GM20000 (cell line): ENCODE results near the gene KIF21B.

Experiments
- DNase-seq: peaks from one replicate; pipeline ENCODE4 v3.0.0; 2012; ENCODE audit warnings: low spot score
- TF ChIP-seq, protein P1 (sequence below): IDR thresholded peaks from 2 replicates; pipeline ENCODE4 v1.5.1; 2012; ENCODE audit warnings: mild to moderate bottlenecking, control low read depth; ENCODE audit errors: extremely low read depth, missing control alignments

Gene KIF21B

DNA sequence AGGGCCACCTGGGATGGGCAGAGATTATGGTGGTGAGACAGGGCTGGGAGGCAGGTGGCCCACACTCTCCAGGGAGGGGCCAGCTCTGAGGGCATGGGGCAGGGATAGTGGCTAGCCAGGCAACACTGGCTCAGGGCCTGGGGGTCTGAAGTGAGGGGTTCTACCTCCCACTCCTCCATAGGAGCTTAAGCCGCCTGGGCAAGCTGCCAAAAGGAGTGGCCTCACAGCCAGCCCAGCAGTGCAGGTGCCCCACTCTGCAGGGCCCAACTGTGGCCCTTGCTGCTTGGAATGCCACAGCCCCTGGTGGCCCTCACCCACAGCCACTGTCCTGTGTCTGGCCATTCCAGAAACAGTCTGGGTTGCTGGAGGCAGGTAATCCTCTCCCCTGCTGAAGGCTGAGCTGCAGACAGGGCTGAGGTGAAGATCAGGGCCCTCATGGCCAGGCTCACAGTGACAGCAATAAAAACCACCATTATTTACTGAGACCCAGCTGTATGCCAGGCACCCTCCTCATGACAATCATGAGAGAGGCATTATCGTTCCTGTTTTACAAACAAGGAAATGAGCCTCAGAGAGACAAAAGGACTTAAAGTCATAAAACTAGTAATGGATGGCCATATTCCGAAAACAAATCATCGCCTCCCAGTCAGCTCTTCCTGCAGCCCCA, 31.0 kb downstream of the KIF21B start:
- DNase-seq: no peak

DNA sequence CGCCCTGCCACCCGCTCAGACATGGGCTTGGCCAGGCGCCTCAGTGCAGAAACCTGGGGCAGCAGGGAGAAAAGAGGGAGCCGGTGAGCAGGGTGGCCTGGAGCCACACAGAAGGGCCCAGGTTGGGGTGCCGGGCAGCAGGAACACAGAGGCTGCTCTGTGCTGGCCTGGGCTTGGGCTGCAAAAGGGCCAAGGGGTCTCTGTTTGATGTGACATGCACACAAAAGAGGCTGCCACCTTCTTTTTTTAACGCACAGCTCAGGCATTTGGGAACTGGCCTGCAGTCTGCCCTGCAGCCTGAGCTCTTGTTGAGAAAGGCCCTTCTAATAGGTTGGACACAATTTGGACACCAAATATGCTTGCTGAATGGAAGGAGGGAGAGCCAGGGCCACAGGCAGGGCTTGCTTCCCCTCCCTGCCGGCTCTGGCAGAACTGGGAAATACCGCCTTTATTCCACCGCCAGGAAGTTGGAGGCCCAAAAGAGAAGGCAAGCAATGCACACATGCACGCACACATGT, 32.4 kb downstream of the KIF21B start:
- TF ChIP-seq, protein P1, sequence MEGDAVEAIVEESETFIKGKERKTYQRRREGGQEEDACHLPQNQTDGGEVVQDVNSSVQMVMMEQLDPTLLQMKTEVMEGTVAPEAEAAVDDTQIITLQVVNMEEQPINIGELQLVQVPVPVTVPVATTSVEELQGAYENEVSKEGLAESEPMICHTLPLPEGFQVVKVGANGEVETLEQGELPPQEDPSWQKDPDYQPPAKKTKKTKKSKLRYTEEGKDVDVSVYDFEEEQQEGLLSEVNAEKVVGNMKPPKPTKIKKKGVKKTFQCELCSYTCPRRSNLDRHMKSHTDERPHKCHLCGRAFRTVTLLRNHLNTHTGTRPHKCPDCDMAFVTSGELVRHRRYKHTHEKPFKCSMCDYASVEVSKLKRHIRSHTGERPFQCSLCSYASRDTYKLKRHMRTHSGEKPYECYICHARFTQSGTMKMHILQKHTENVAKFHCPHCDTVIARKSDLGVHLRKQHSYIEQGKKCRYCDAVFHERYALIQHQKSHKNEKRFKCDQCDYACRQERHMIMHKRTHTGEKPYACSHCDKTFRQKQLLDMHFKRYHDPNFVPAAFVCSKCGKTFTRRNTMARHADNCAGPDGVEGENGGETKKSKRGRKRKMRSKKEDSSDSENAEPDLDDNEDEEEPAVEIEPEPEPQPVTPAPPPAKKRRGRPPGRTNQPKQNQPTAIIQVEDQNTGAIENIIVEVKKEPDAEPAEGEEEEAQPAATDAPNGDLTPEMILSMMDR: no peak
- no peak for DNase-seq

More for the DNA sequence above, 31.0 kb downstream of the KIF21B start:
- TF ChIP-seq, protein P1: no peak

DNA sequence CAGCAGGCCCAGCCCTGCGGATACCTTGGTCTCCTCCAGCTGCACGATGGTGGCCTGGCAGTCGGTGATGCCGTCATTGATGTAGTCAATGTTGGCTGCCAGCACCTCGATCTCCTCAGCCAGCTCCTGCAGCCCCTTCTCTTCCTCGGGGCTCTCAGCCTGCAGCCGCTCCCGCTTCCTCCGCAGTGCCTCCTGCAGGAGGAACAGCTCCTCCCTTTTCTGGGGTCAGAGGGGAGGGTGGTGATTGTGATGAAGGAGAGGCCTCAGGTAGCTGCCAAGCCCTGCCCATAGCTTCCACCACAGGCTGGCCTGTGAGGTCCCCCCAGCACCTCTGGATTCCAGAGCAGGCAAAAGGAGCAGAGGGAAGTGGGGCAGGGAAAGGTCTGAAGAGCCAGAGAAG, 33.4 kb downstream of the KIF21B start:
- TF ChIP-seq, protein P1: no peak

GRCh38 chr1:200989337-200989736, 34.2 kb downstream of the KIF21B start:
- TF ChIP-seq, protein P1: no peak
- no peak for DNase-seq

More for the DNA sequence above, 33.4 kb downstream of the KIF21B start:
- DNase-seq: no peak

- DNase-seq: no peak
- TF ChIP-seq, protein P1: no peak
Observed at GRCh38 chr1:200988693-200989092, 34.8 kb downstream of the KIF21B start.

GRCh38 chr1:200985481-200985880, 38.0 kb downstream of the KIF21B start:
- DNase-seq: no peak
- TF ChIP-seq, protein P1: no peak

DNA sequence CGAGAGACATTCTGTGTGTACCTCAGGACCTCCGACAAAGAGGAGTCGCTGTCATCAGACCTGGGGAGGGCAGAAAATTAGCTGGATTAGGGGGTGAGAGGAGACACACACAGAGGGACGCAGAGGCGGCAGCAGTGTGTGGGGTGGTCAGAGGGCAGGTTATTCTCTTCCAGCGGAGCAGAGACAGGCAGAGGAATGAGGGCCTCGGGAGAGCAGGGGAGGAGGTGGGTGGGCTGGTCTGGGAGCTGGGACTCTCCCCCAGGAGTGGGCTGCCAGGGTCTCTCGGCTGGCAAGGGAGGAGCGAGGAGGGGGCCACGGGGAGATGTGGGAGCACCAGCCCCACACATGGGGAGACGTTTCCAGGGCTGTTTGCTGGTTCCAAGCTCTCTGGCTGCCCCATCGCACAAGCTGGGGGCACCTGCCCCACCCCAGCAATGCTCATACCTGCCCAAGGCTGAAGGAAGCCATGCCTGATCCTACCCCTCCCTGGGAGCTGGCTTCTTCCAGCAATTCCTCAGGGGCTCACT, 40.4 kb downstream of the KIF21B start:
- TF ChIP-seq, protein P1: no peak
- no peak for DNase-seq
